CD14-positive monocyte (primary cell): Measurements from ENCODE around the gene CACNA1G. TPM values are rescaled to one million over a fixed set of nuclear protein-coding genes. Genes with fewer than 3 reads are reported as not detected.
A peak's percentile ranks its signal among the peaks of the same experiment; 100 is the strongest.

Source experiments
- DNase-seq, 3 donors: peaks; one replicate each; pipeline ENCODE4 v3.0.0-alpha.2; 2011 to 2022
- H2AFZ ChIP-seq: 2 replicates; pipeline ENCODE4 v1.6.0; 2012; ENCODE audit warnings: mild to moderate bottlenecking, low read depth, low read length, inconsistent platforms; ENCODE audit not compliant: insufficient read depth, poor library complexity, severe bottlenecking
- H3K27ac ChIP-seq, 2 donors: 1 replicate in 1 of 2; 2 replicates in 1 of 2; pipeline ENCODE4 v1.5.1; 2012 to 2013; ENCODE audit warnings: low read length in 2 of 2, control low read depth in 1 of 2, inconsistent platforms in 1 of 2, low read depth in 1 of 2, mild to moderate bottlenecking in 1 of 2
- H3K27me3 ChIP-seq, 2 donors: one replicate each; pipeline versions ENCODE4 v1.6.0 to v1.6.1; 2011 to 2013; ENCODE audit warnings: low read length in 2 of 2; ENCODE audit not compliant: control insufficient read depth in 2 of 2, insufficient read depth in 2 of 2
- H3K36me3 ChIP-seq, 2 donors: replicated peaks in 1 of 2; 1 replicate in 1 of 2; 2 replicates in 1 of 2; pipeline versions ENCODE4 v1.5.1 to v1.6.1; 2012 to 2013; ENCODE audit warnings: low read length in 2 of 2, control low read depth in 1 of 2, inconsistent platforms in 1 of 2, mild to moderate bottlenecking in 1 of 2; ENCODE audit not compliant: insufficient read depth in 2 of 2, control insufficient read depth in 1 of 2
- H3K4me1 ChIP-seq, 2 donors: 1 replicate in 1 of 2; 2 replicates in 1 of 2; pipeline versions ENCODE4 v1.5.1 to v1.6.1; 2012 to 2013; ENCODE audit warnings: low read length in 2 of 2, control low read depth in 1 of 2, inconsistent platforms in 1 of 2, mild to moderate bottlenecking in 1 of 2, moderate library complexity in 1 of 2; ENCODE audit not compliant: insufficient read depth in 2 of 2, control insufficient read depth in 1 of 2
- H3K4me2 ChIP-seq: replicated peaks from 2 replicates; pipeline ENCODE3; 2012; ENCODE audit warnings: low read length, moderate library complexity, mild to moderate bottlenecking; ENCODE audit not compliant: poor library complexity, severe bottlenecking; ENCODE audit errors: extremely low read depth
- H3K4me3 ChIP-seq, 3 experiments: fragments of 200-600 bp in 1 of 3; sonication (generic) in 1 of 3; replicated peaks in 1 of 3; 1 replicate in 2 of 3; 2 replicates in 1 of 3; pipeline ENCODE4 v1.5.1; 2011 to 2013; ENCODE audit warnings: low read length in 3 of 3, mild to moderate bottlenecking in 3 of 3, control low read depth in 2 of 3, low read depth in 2 of 3, inconsistent platforms in 1 of 3, moderate library complexity in 1 of 3
- H3K79me2 ChIP-seq: 2 replicates; pipeline ENCODE4 v1.6.0; 2012; ENCODE audit warnings: mild to moderate bottlenecking, control low read depth, inconsistent platforms, low read length, moderate library complexity; ENCODE audit not compliant: insufficient read depth
- H3K9ac ChIP-seq: 2 replicates; pipeline ENCODE4 v1.6.0; 2017; ENCODE audit warnings: low read length, mild to moderate bottlenecking; ENCODE audit not compliant: insufficient read depth, poor library complexity, severe bottlenecking
- H3K9me3 ChIP-seq, 2 donors: replicated peaks in 1 of 2; 1 replicate in 1 of 2; 2 replicates in 1 of 2; pipeline versions ENCODE4 v1.5.1 to v1.6.1; 2012 to 2013; ENCODE audit warnings: low read length in 2 of 2, control low read depth in 1 of 2; ENCODE audit not compliant: control insufficient read depth in 1 of 2, insufficient read depth in 1 of 2
- H4K20me1 ChIP-seq: 2 replicates; pipeline ENCODE4 v1.6.0; 2012; ENCODE audit warnings: mild to moderate bottlenecking, low read length, control low read depth, moderate library complexity; ENCODE audit not compliant: insufficient read depth
- H3K27ac Mint-ChIP-seq, 7 donors: one replicate each; pipeline ENCODE4 v1.8.0; 2020; ENCODE audit warnings: mild to moderate bottlenecking in 7 of 7, mixed read lengths in 7 of 7, moderate library complexity in 6 of 7, inconsistent platforms in 2 of 7
- H3K27me3 Mint-ChIP-seq, 3 donors: one replicate each; pipeline ENCODE4 v1.8.0; 2021 to 2022; ENCODE audit warnings: low read depth in 3 of 3, mild to moderate bottlenecking in 3 of 3, mixed read lengths in 3 of 3, moderate library complexity in 3 of 3, inconsistent platforms in 1 of 3
- H3K36me3 Mint-ChIP-seq, 2 donors: one replicate each; pipeline ENCODE4 v1.8.0; 2020; ENCODE audit warnings: mixed read lengths in 2 of 2, inconsistent platforms in 1 of 2, mild to moderate bottlenecking in 1 of 2
- H3K4me1 Mint-ChIP-seq: one replicate; pipeline ENCODE4 v1.8.0; 2020; ENCODE audit warnings: mild to moderate bottlenecking, mixed read lengths
- H3K4me3 Mint-ChIP-seq, 2 donors: one replicate each; pipeline ENCODE4 v1.8.0; 2020; ENCODE audit warnings: mild to moderate bottlenecking in 2 of 2, mixed read lengths in 2 of 2, moderate library complexity in 1 of 2
- H3K9me3 Mint-ChIP-seq, 7 donors: one replicate each; pipeline ENCODE4 v1.8.0; 2020 to 2022; ENCODE audit warnings: mixed read lengths in 7 of 7, mild to moderate bottlenecking in 6 of 7, moderate library complexity in 6 of 7, inconsistent platforms in 2 of 7
- CTCF ChIP-seq: fragments of 200-600 bp; IDR thresholded peaks from one replicate; pipeline ENCODE4 v1.8.0; 2022; ENCODE audit warnings: antibody characterized with exemption, mild to moderate bottlenecking
- WGBS: methylation state at CpG from one replicate; pipeline ENCODE4 v1.1.5; 2013; ENCODE audit warnings: missing lambda C conversion rate; ENCODE audit not compliant: insufficient coverage; 5-methylcytosine and 5-hydroxymethylcytosine counted together
- intact Hi-C, 2 donors: fragments of 100-400 bp; cut with micrococcal nuclease; formaldehyde crosslinking; loops; one replicate each; pipeline versions ENCODE4 v1.15.0 to v1.15.1; 2023
- polyA plus RNA-seq, 3 donors: library from polyadenylated mRNA; depleted of rRNA in 1 of 3; unstranded in 2 of 3; stranded (reverse) in 1 of 3; fragments of 300-500 nt in 2 of 3; fragments of >200 nt in 1 of 3; fragmentation: Illumina TruSeq in 2 of 3; gene quantifications; 1 replicate in 2 of 3; 2 replicates in 1 of 3; pipeline ENCODE4 v1.2.3, GENCODE V29; 2012 to 2021

CACNA1G gene
- polyA plus RNA-seq, 3 donors: 0.03 TPM; not detected in 2

- H3K4me3 Mint-ChIP-seq: peak overlapping the region; percentile 70 to 89
- H3K27me3 Mint-ChIP-seq: peaks cover 54 to 82% (median 72%) of the 10 kb centered on the region in 3 donors
- intact Hi-C loops: loop anchor here in 1 of 2 donors (5.0 kb wide), 1 partner anchor 63 kb away; no protein-coding TSS in a partner anchor
- H3K27ac Mint-ChIP-seq: no peak overlapping the region
- H3K4me3 ChIP-seq: peak overlapping the region in 2 of 3 experiments; percentile 27 to 72
- no peaks in the 10 kb centered on the region for H3K79me2 ChIP-seq
- peaks cover 5% of the 10 kb centered on the region for H4K20me1 ChIP-seq
- H3K27ac ChIP-seq: no peak overlapping the region
- H2AFZ ChIP-seq: peak overlapping the region; percentile 15
- peaks cover 47 to 74% of the 10 kb centered on the region in 2 donors for H3K27me3 ChIP-seq
- H3K36me3 Mint-ChIP-seq: peaks cover 6 to 9% of the 10 kb centered on the region in 2 donors
- peak overlapping the region; percentile 82 for H3K4me2 ChIP-seq
- peaks cover 22% of the 10 kb centered on the region for H3K4me1 Mint-ChIP-seq
- H3K9me3 ChIP-seq: peaks cover 0 to 16% of the 10 kb centered on the region in 2 donors
- H3K9ac ChIP-seq: no peak overlapping the region
- WGBS: 5% methylated on average over 20 of the region's 27 CpGs
- H3K4me1 ChIP-seq: peaks cover 30 to 31% of the 10 kb centered on the region in 2 donors
- H3K36me3 ChIP-seq: peaks cover 7 to 8% of the 10 kb centered on the region in 2 donors
- peak; percentile 42 to 51 (median 46) for DNase-seq
- no peak for TF ChIP-seq CTCF
- H3K9me3 Mint-ChIP-seq: peaks cover 0 to 18% (median 3%) of the 10 kb centered on the region in 7 donors
Measured at GRCh38 chr17:50559674-50560184, 786 bp upstream of the CACNA1G start.

- TF ChIP-seq CTCF: no peak
- H3K4me1 Mint-ChIP-seq: peaks cover 30% of the 10 kb centered on the region
- peaks cover 0 to 3% of the 10 kb centered on the region in 2 donors for H3K36me3 Mint-ChIP-seq
- Histone ChIP-seq H3K27me3 (peaks cover 56 to 88% of the 10 kb centered on the region in 2 donors), H3K79me2 (no peaks in the 10 kb centered on the region), H3K4me2 (peak overlapping the region; percentile 82), H3K4me1 (peaks cover 30 to 31% of the 10 kb centered on the region in 2 donors), H3K36me3 (no peaks in the 10 kb centered on the region), H3K4me3 (peak overlapping the region in 1 of 3 experiments; percentile 72), H2AFZ (peak overlapping the region; percentile 29), H3K9ac (no peak overlapping the region), H4K20me1 (peaks cover 5% of the 10 kb centered on the region), H3K9me3 (peaks cover 0 to 16% of the 10 kb centered on the region in 2 donors), H3K27ac (no peak overlapping the region)
- intact Hi-C loops: loop anchor here in 1 of 2 donors (5.0 kb wide), 1 partner anchor 61 kb away; no protein-coding TSS in a partner anchor
- H3K27me3 Mint-ChIP-seq: peaks cover 66 to 94% (median 86%) of the 10 kb centered on the region in 3 donors
- WGBS: under 1% methylated on average over 80 of the region's 88 CpGs
- H3K4me3 Mint-ChIP-seq: no peak overlapping the region
- no peak overlapping the region for H3K27ac Mint-ChIP-seq
- peak in 2 of 3 donors; percentile 33 to 59 for DNase-seq
- H3K9me3 Mint-ChIP-seq: peaks cover 0 to 18% (median 3%) of the 10 kb centered on the region in 7 donors
Measured at GRCh38 chr17:50560931-50561745, 623 bp downstream of the CACNA1G start.
